Endothelial cell of umbilical vein (primary cell): ENCODE data around the gene HCFC1R1.
"Not testable (repeated sequence)": the region's sequence is repeated elsewhere in the genome, so short reads cannot be mapped to it uniquely, and the experiment has no call there.

Experiments used
- CTCF ChIP-seq, 2 donors: IDR thresholded peaks; 1 replicate in 1 of 2; 2 replicates in 1 of 2; pipeline ENCODE4 v1.5.1; 2011; ENCODE audit warnings: low read length in 2 of 2, mild to moderate bottlenecking in 2 of 2, moderate library complexity in 2 of 2, control low read depth in 1 of 2, inconsistent platforms in 1 of 2, low read depth in 1 of 2; ENCODE audit not compliant: insufficient read depth in 1 of 2; ENCODE audit errors: extremely low read depth in 1 of 2
- POLR2AphosphoS5 ChIP-seq: IDR thresholded peaks from 2 replicates; pipeline ENCODE4 v1.6.1; 2012; ENCODE audit warnings: low read depth, mild to moderate bottlenecking, control low read depth, low read length, moderate library complexity; ENCODE audit not compliant: insufficient read depth

GRCh38 chr16:3055734-3056115 is 32.0 kb upstream of the HCFC1R1 start:
- TF ChIP-seq CTCF (IDR thresholded peaks at IDR 0.05; ENCODE audit: extremely low read depth in 1 of 2, insufficient read depth in 1 of 2, low read depth in 1 of 2, low read length in 2 of 2); POLR2AphosphoS5: not testable (repeated sequence)
